ENCODE measurements around the gene CUTA.

The CUTA gene

GRCh38 chr6:33446356-33446755 lies 28.4 kb upstream of the CUTA start:
- H3K4me3 ChIP-seq (replicated peaks; ENCODE audit: low read depth, low read length) = no peak overlapping the region
- TF ChIP-seq CTCF (IDR thresholded peaks at IDR 0.05; ENCODE audit: low read length, missing control alignments) = no peak
- DNase-seq (ENCODE audit: low read depth) = no peak

- no peak for TF ChIP-seq CTCF (IDR thresholded peaks at IDR 0.05; ENCODE audit: low read length, missing control alignments)
- no peak for DNase-seq (ENCODE audit: low read depth)
- no peak overlapping the region for H3K4me3 ChIP-seq (replicated peaks; ENCODE audit: low read depth, low read length)
Observed at GRCh38 chr6:33445119-33445603, 27.3 kb upstream of the CUTA start.

GRCh38 chr6:33443619-33444504 lies 26.0 kb upstream of the CUTA start:
- TF ChIP-seq CTCF (IDR thresholded peaks at IDR 0.05; ENCODE audit: low read length, missing control alignments) = no peak
- H3K4me3 ChIP-seq (replicated peaks; ENCODE audit: low read depth, low read length) = no peak overlapping the region
- DNase-seq (ENCODE audit: low read depth) = no peak

- no peak for DNase-seq (ENCODE audit: low read depth)
- no peak for TF ChIP-seq CTCF (IDR thresholded peaks at IDR 0.05; ENCODE audit: low read length, missing control alignments)
- H3K4me3 ChIP-seq (replicated peaks; ENCODE audit: low read depth, low read length) = no peak overlapping the region
Observed at GRCh38 chr6:33443025-33443424, 25.1 kb upstream of the CUTA start.

GRCh38 chr6:33442283-33442682 lies 24.4 kb upstream of the CUTA start:
- TF ChIP-seq CTCF (IDR thresholded peaks at IDR 0.05; ENCODE audit: low read length, missing control alignments) = no peak
- DNase-seq (ENCODE audit: low read depth) = no peak
- H3K4me3 ChIP-seq (replicated peaks; ENCODE audit: low read depth, low read length) = no peak overlapping the region

- no peak for TF ChIP-seq CTCF (IDR thresholded peaks at IDR 0.05; ENCODE audit: low read length, missing control alignments)
- H3K4me3 ChIP-seq (replicated peaks; ENCODE audit: low read depth, low read length) = no peak overlapping the region
- no peak for DNase-seq (ENCODE audit: low read depth)
Observed at GRCh38 chr6:33441457-33441856, 23.6 kb upstream of the CUTA start.

All from fibroblast of pulmonary artery (primary cell).